ENCODE results near the gene FER1L5.

Gene FER1L5

GRCh38 chr2:96616535-96616934, 26.0 kb upstream of the FER1L5 start:
- no peak overlapping the region for H3K4me3 ChIP-seq (ENCODE audit: low read depth in 1 of 2, low read length in 2 of 2)
- no peak overlapping the region for H3K9ac ChIP-seq (ENCODE audit: low read length)
- no peaks in the 10 kb centered on the region for H3K27me3 ChIP-seq (ENCODE audit: control insufficient read depth in 1 of 2, insufficient read depth in 2 of 2, low read length in 2 of 2)
- H3K27ac ChIP-seq (ENCODE audit: low read depth, low read length): no peak overlapping the region
- peaks cover 38% of the 10 kb centered on the region for H3K36me3 ChIP-seq (ENCODE audit: insufficient read depth, low read length)
- no peaks in the 10 kb centered on the region for H3K9me3 ChIP-seq (ENCODE audit: low read length)
- no peaks in the 10 kb centered on the region for H3K4me1 ChIP-seq (ENCODE audit: insufficient read depth, low read length)

GRCh38 chr2:96617012-96617411, 25.6 kb upstream of the FER1L5 start:
- H3K9ac ChIP-seq (ENCODE audit: low read length): no peak overlapping the region
- H3K9me3 ChIP-seq (ENCODE audit: low read length): no peaks in the 10 kb centered on the region
- H3K4me3 ChIP-seq (ENCODE audit: low read depth in 1 of 2, low read length in 2 of 2): no peak overlapping the region
- H3K27ac ChIP-seq (ENCODE audit: low read depth, low read length): no peak overlapping the region
- no peaks in the 10 kb centered on the region for H3K4me1 ChIP-seq (ENCODE audit: insufficient read depth, low read length)
- peaks cover 34% of the 10 kb centered on the region for H3K36me3 ChIP-seq (ENCODE audit: insufficient read depth, low read length)
- no peaks in the 10 kb centered on the region for H3K27me3 ChIP-seq (ENCODE audit: control insufficient read depth in 1 of 2, insufficient read depth in 2 of 2, low read length in 2 of 2)

GRCh38 chr2:96618596-96619283, 23.8 kb upstream of the FER1L5 start:
- Histone ChIP-seq H3K36me3 (ENCODE audit: insufficient read depth, low read length) (peaks cover 22% of the 10 kb centered on the region), H3K9me3 (ENCODE audit: low read length) (no peaks in the 10 kb centered on the region), H3K27me3 (ENCODE audit: control insufficient read depth in 1 of 2, insufficient read depth in 2 of 2, low read length in 2 of 2) (no peaks in the 10 kb centered on the region), H3K4me3 (ENCODE audit: low read depth in 1 of 2, low read length in 2 of 2) (no peak overlapping the region), H3K4me1 (ENCODE audit: insufficient read depth, low read length) (no peaks in the 10 kb centered on the region), H3K9ac (ENCODE audit: low read length) (no peak overlapping the region), H3K27ac (ENCODE audit: low read depth, low read length) (no peak overlapping the region)

- no peak overlapping the region for H3K9ac ChIP-seq (ENCODE audit: low read length)
- H3K9me3 ChIP-seq (ENCODE audit: low read length): no peaks in the 10 kb centered on the region
- no peak overlapping the region for H3K27ac ChIP-seq (ENCODE audit: low read depth, low read length)
- H3K27me3 ChIP-seq (ENCODE audit: control insufficient read depth in 1 of 2, insufficient read depth in 2 of 2, low read length in 2 of 2): no peaks in the 10 kb centered on the region
- peaks cover 11% of the 10 kb centered on the region for H3K36me3 ChIP-seq (ENCODE audit: insufficient read depth, low read length)
- peaks cover 17% of the 10 kb centered on the region for H3K4me1 ChIP-seq (ENCODE audit: insufficient read depth, low read length)
- no peak overlapping the region for H3K4me3 ChIP-seq (ENCODE audit: low read depth in 1 of 2, low read length in 2 of 2)
Measured at GRCh38 chr2:96622544-96622943, 20.0 kb upstream of the FER1L5 start.

GRCh38 chr2:96623116-96623515, 19.4 kb upstream of the FER1L5 start:
- Histone ChIP-seq H3K27ac (ENCODE audit: low read depth, low read length) (no peak overlapping the region), H3K4me1 (ENCODE audit: insufficient read depth, low read length) (peaks cover 17% of the 10 kb centered on the region), H3K4me3 (ENCODE audit: low read depth in 1 of 2, low read length in 2 of 2) (no peak overlapping the region), H3K27me3 (ENCODE audit: control insufficient read depth in 1 of 2, insufficient read depth in 2 of 2, low read length in 2 of 2) (no peaks in the 10 kb centered on the region), H3K9me3 (ENCODE audit: low read length) (no peaks in the 10 kb centered on the region), H3K9ac (ENCODE audit: low read length) (no peak overlapping the region), H3K36me3 (ENCODE audit: insufficient read depth, low read length) (peaks cover 15% of the 10 kb centered on the region)

GRCh38 chr2:96625571-96626552, 16.7 kb upstream of the FER1L5 start:
- no peak overlapping the region for H3K27ac ChIP-seq (ENCODE audit: low read depth, low read length)
- H3K27me3 ChIP-seq (ENCODE audit: control insufficient read depth in 1 of 2, insufficient read depth in 2 of 2, low read length in 2 of 2): no peaks in the 10 kb centered on the region
- no peak overlapping the region for H3K4me3 ChIP-seq (ENCODE audit: low read depth in 1 of 2, low read length in 2 of 2)
- H3K36me3 ChIP-seq (ENCODE audit: insufficient read depth, low read length): peaks cover 7% of the 10 kb centered on the region
- H3K4me1 ChIP-seq (ENCODE audit: insufficient read depth, low read length): peaks cover 17% of the 10 kb centered on the region
- H3K9me3 ChIP-seq (ENCODE audit: low read length): no peaks in the 10 kb centered on the region
- no peak overlapping the region for H3K9ac ChIP-seq (ENCODE audit: low read length)

GRCh38 chr2:96626553-96626942, 16.0 kb upstream of the FER1L5 start:
- Histone ChIP-seq H3K36me3 (ENCODE audit: insufficient read depth, low read length) (peaks cover 12% of the 10 kb centered on the region), H3K9me3 (ENCODE audit: low read length) (no peaks in the 10 kb centered on the region), H3K4me1 (ENCODE audit: insufficient read depth, low read length) (peaks cover 17% of the 10 kb centered on the region)

GRCh38 chr2:96631804-96632435, 10.6 kb upstream of the FER1L5 start:
- Histone ChIP-seq H3K4me1 (ENCODE audit: insufficient read depth, low read length) (peaks cover 29% of the 10 kb centered on the region), H3K27me3 (ENCODE audit: control insufficient read depth in 1 of 2, insufficient read depth in 2 of 2, low read length in 2 of 2) (no peaks in the 10 kb centered on the region), H3K9ac (ENCODE audit: low read length) (no peak overlapping the region), H3K4me3 (ENCODE audit: low read depth in 1 of 2, low read length in 2 of 2) (no peak overlapping the region), H3K27ac (ENCODE audit: low read depth, low read length) (no peak overlapping the region), H3K36me3 (ENCODE audit: insufficient read depth, low read length) (peaks cover 19% of the 10 kb centered on the region), H3K9me3 (ENCODE audit: low read length) (no peaks in the 10 kb centered on the region)

More at GRCh38 chr2:96626553-96626942, 16.0 kb upstream of the FER1L5 start:
- H3K27me3 ChIP-seq (ENCODE audit: control insufficient read depth in 1 of 2, insufficient read depth in 2 of 2, low read length in 2 of 2): no peaks in the 10 kb centered on the region
- no peak overlapping the region for H3K9ac ChIP-seq (ENCODE audit: low read length)
- H3K27ac ChIP-seq (ENCODE audit: low read depth, low read length): no peak overlapping the region
- H3K4me3 ChIP-seq (ENCODE audit: low read depth in 1 of 2, low read length in 2 of 2): no peak overlapping the region

- Histone ChIP-seq H3K27me3 (ENCODE audit: control insufficient read depth in 1 of 2, insufficient read depth in 2 of 2, low read length in 2 of 2) (no peaks in the 10 kb centered on the region), H3K9me3 (ENCODE audit: low read length) (no peaks in the 10 kb centered on the region), H3K27ac (ENCODE audit: low read depth, low read length) (no peak overlapping the region), H3K9ac (ENCODE audit: low read length) (no peak overlapping the region), H3K4me1 (ENCODE audit: insufficient read depth, low read length) (peaks cover 30% of the 10 kb centered on the region), H3K4me3 (ENCODE audit: low read depth in 1 of 2, low read length in 2 of 2) (no peak overlapping the region), H3K36me3 (ENCODE audit: insufficient read depth, low read length) (peaks cover 13% of the 10 kb centered on the region)
Measured at GRCh38 chr2:96633641-96634040, 8.9 kb upstream of the FER1L5 start.

- Histone ChIP-seq H3K36me3 (ENCODE audit: insufficient read depth, low read length) (peaks cover 7% of the 10 kb centered on the region), H3K27me3 (ENCODE audit: control insufficient read depth in 1 of 2, insufficient read depth in 2 of 2, low read length in 2 of 2) (no peaks in the 10 kb centered on the region), H3K9me3 (ENCODE audit: low read length) (no peaks in the 10 kb centered on the region), H3K9ac (ENCODE audit: low read length) (peak overlapping the region; percentile 76), H3K4me3 (ENCODE audit: low read depth in 1 of 2, low read length in 2 of 2) (peak overlapping the region; percentile 78 to 83), H3K4me1 (ENCODE audit: insufficient read depth, low read length) (peaks cover 30% of the 10 kb centered on the region), H3K27ac (ENCODE audit: low read depth, low read length) (peak overlapping the region; percentile 53)
Measured at GRCh38 chr2:96636551-96637171, 5.9 kb upstream of the FER1L5 start.
